Glomerular endothelial cell (primary cell): ENCODE data around the gene OR52E2. TPM values are rescaled to one million over a fixed set of nuclear protein-coding genes. Genes with fewer than 3 reads are reported as not detected.

Experiments used
- DNase-seq: peaks from one replicate; pipeline ENCODE4 v3.0.0-alpha.2; 2011; ENCODE audit warnings: low read depth, low spot score; ENCODE audit errors: extremely low read depth
- total RNA-seq: library from RNA; depleted of rRNA; stranded (reverse); fragments of >200 nt; gene quantifications from 2 replicates; pipeline ENCODE4 v1.2.3, GENCODE V29; 2015

Gene OR52E2
- total RNA-seq, 1 donor from 2014 or later, result not detected

- DNase-seq, result no peak
These were observed 37.4 kb downstream of the OR52E2 start for GRCh38 chr11:5021996-5022395.

GRCh38 chr11:5013012-5013411 is 46.4 kb downstream of the OR52E2 start:
- DNase-seq, result no peak

- DNase-seq, result no peak
These were observed 48.2 kb downstream of the OR52E2 start for GRCh38 chr11:5011254-5011653.

Other genes starting within 250 kb of the OR52E2 start
- gene OR51F2, start 238.3 kb downstream of the OR52E2 start, total RNA-seq, result not detected in 2 replicates
- gene OR51S1, start 210.4 kb downstream of the OR52E2 start, total RNA-seq, result not detected in 2 replicates
- gene OR51T1, start 177.7 kb downstream of the OR52E2 start, total RNA-seq, result not detected in 2 replicates
- gene OR51A7, start 155.8 kb downstream of the OR52E2 start, total RNA-seq, result not detected in 2 replicates
- not detected in 2 replicates for gene OR51G2, start 140.3 kb downstream of the OR52E2 start, total RNA-seq
- gene OR51G1, start 135.3 kb downstream of the OR52E2 start, total RNA-seq, result not detected in 2 replicates
- not detected in 2 replicates for gene OR51A4, start 112.0 kb downstream of the OR52E2 start, total RNA-seq
- gene OR51A2, start 103.9 kb downstream of the OR52E2 start, total RNA-seq, result not detected in 2 replicates
- not detected in 2 replicates for gene OR51L1, start 64.8 kb downstream of the OR52E2 start, total RNA-seq
- not detected in 2 replicates for gene OR52J3, start 13.1 kb downstream of the OR52E2 start, total RNA-seq
- gene OR52E1, start 9.9 kb upstream of the OR52E2 start, total RNA-seq, result not detected in 2 replicates
- not detected in 2 replicates for gene OR52A5, start 78.7 kb upstream of the OR52E2 start, total RNA-seq
- not detected in 2 replicates for gene OR52A1, start 95.1 kb upstream of the OR52E2 start, total RNA-seq
- gene OR51V1, start 141.1 kb upstream of the OR52E2 start, total RNA-seq, result not detected in 2 replicates
- not detected in 2 replicates for gene HBB, start 167.4 kb upstream of the OR52E2 start, total RNA-seq
- gene HBD, start 174.9 kb upstream of the OR52E2 start, total RNA-seq, result not detected in 2 replicates
- not detected in 2 replicates for gene HBG1, start 190.2 kb upstream of the OR52E2 start, total RNA-seq
- gene HBG2, start 195.2 kb upstream of the OR52E2 start, total RNA-seq, result not detected in 2 replicates
- gene HBE1, start 210.3 kb upstream of the OR52E2 start, total RNA-seq, result not detected in 2 replicates
- not detected in 2 replicates for gene OR51B4, start 242.3 kb upstream of the OR52E2 start, total RNA-seq